Placental pericyte (primary cell): ENCODE results near the gene EXOC3L1. TPM values are rescaled to one million over a fixed set of nuclear protein-coding genes. Genes with fewer than 3 reads are reported as not detected.

Source experiments
- small RNA-seq: library from RNA; depleted of rRNA; stranded (forward); fragments of <200 nt; gene quantifications from one replicate; pipeline ENCODE3, GENCODE V24; 2012; ENCODE audit warnings: low replicate concordance
- total RNA-seq: library from RNA; depleted of rRNA; stranded (reverse); fragments of >200 nt; gene quantifications from 2 replicates; pipeline ENCODE4 v1.2.3, GENCODE V29; 2012

EXOC3L1 gene
- not detected in 2 replicates for total RNA-seq

GRCh38 chr16:67190041-67190440, at the start of gene EXOC3L1:
Gene EXOC3L1, minus strand, starts transcription at chr16:67190136. Its CDS starts 460 bp downstream, at chr16:67189676.

GRCh38 chr16:67226804-67227566, 37.0 kb upstream of the EXOC3L1 start, which contains the start of gene TMEM208:
Gene TMEM208, plus strand, starts transcription at chr16:67227130. Its CDS starts 89 bp downstream, at chr16:67227219.

GRCh38 chr16:67199011-67199807, 9.3 kb upstream of the EXOC3L1 start, which contains the start of gene ELMO3:
Gene ELMO3, plus strand, starts transcription at chr16:67199131. Its CDS starts 196 bp downstream, at chr16:67199327.

GRCh38 chr16:67191995-67192681, 2.2 kb upstream of the EXOC3L1 start, which contains the start of gene E2F4:
Gene E2F4, plus strand, starts transcription at chr16:67192155. Its CDS starts 73 bp downstream, at chr16:67192228.

GRCh38 chr16:67183627-67184452, 6.1 kb downstream of the EXOC3L1 start, which contains the start of gene MATCAP1:
Gene MATCAP1, minus strand, starts transcription at chr16:67183963. Its CDS starts 3,353 bp downstream, at chr16:67180610.

GRCh38 chr16:67170168-67170948, 19.6 kb downstream of the EXOC3L1 start, which contains the start of gene NOL3:
Gene NOL3, plus strand, starts transcription at chr16:67170538.

GRCh38 chr16:67164599-67165061, 25.3 kb downstream of the EXOC3L1 start, which contains the start of gene HSF4:
Gene HSF4, plus strand, starts transcription at chr16:67164745. Its CDS starts 67 bp downstream, at chr16:67164812.

GRCh38 chr16:67150833-67151396, 39.0 kb downstream of the EXOC3L1 start, which contains the start of gene B3GNT9:
Gene B3GNT9, minus strand, starts transcription at chr16:67150998. Its CDS starts 513 bp downstream, at chr16:67150485.

Small RNA genes lying within 50 kb of the gene (small RNA-seq; reads per million reads assigned to genes)
- gene MIR328: 2.2 reads per million, percentile 71 among the genes with 10 or more reads in this experiment

Other genes with a start within 250 kb of the EXOC3L1 start
- 0.22 TPM in 1 of 2 replicates, not detected in the other for gene CES3, start 228.9 kb downstream of the EXOC3L1 start, total RNA-seq
- gene CES4A, start 201.5 kb downstream of the EXOC3L1 start, total RNA-seq: 2.7 and 2.8 TPM in 2 replicates
- 88.4 and 124 TPM in 2 replicates for gene CBFB, start 161.0 kb downstream of the EXOC3L1 start, total RNA-seq
- 14.0 and 21.0 TPM in 2 replicates for gene PHAF1, start 80.2 kb downstream of the EXOC3L1 start, total RNA-seq
- 57.3 and 63.7 TPM in 2 replicates for gene B3GNT9, start 39.1 kb downstream of the EXOC3L1 start, total RNA-seq
- 19.8 and 24.3 TPM in 2 replicates for gene TRADD, start 30.2 kb downstream of the EXOC3L1 start, total RNA-seq
- gene FBXL8, start 30.2 kb downstream of the EXOC3L1 start, total RNA-seq: 9.6 and 12.7 TPM in 2 replicates
- gene HSF4, start 25.4 kb downstream of the EXOC3L1 start, total RNA-seq: 2.4 and 9.4 TPM in 2 replicates
- 13.6 and 15.6 TPM in 2 replicates for gene NOL3, start 19.6 kb downstream of the EXOC3L1 start, total RNA-seq
- gene MATCAP1, start 6.2 kb downstream of the EXOC3L1 start, total RNA-seq: 5.0 and 11.2 TPM in 2 replicates
- gene E2F4, start 2.0 kb upstream of the EXOC3L1 start, total RNA-seq: 69.6 and 120 TPM in 2 replicates
- 0.72 and 0.88 TPM in 2 replicates for gene ELMO3, start 9.0 kb upstream of the EXOC3L1 start, total RNA-seq
- 36.4 and 42.0 TPM in 2 replicates for gene TMEM208, start 37.0 kb upstream of the EXOC3L1 start, total RNA-seq
- gene FHOD1, start 57.3 kb upstream of the EXOC3L1 start, total RNA-seq: 7.0 and 40.2 TPM in 2 replicates
- gene SLC9A5, start 58.8 kb upstream of the EXOC3L1 start, total RNA-seq: 1.1 and 1.6 TPM in 2 replicates
- gene PLEKHG4, start 89.4 kb upstream of the EXOC3L1 start, total RNA-seq: 6.6 and 21.0 TPM in 2 replicates
- gene KCTD19, start 136.6 kb upstream of the EXOC3L1 start, total RNA-seq: under 0.01 TPM in 1 of 2 replicates, not detected in the other
- gene LRRC36, start 136.7 kb upstream of the EXOC3L1 start, total RNA-seq: not detected in 2 replicates
- gene TPPP3, start 203.4 kb upstream of the EXOC3L1 start, total RNA-seq: 0.88 and 1.1 TPM in 2 replicates
- gene ZDHHC1, start 226.3 kb upstream of the EXOC3L1 start, total RNA-seq: 4.6 and 6.0 TPM in 2 replicates
- under 0.01 TPM in 1 of 2 replicates, not detected in the other for gene HSD11B2, start 241.0 kb upstream of the EXOC3L1 start, total RNA-seq